HepG2 (cell line): ENCODE measurements around the gene NACAD. TPM values are rescaled to one million over a fixed set of nuclear protein-coding genes. Genes with fewer than 3 reads are reported as not detected.
A peak's percentile ranks its signal among the peaks of the same experiment; 100 is the strongest.

ENCODE experiments used
- ATAC-seq: fragments of 200-7000 bp; cut with Tn5 transposase; 3 replicates; pipeline ENCODE4 v1.9.1; 2020; ENCODE audit warnings: mild to moderate bottlenecking, moderate library complexity
- BruUV-seq: library from RNA; stranded (reverse); fragments of 400-500 nt; replicated peaks from 2 replicates; lab custom pipeline; 2021; lab: Mats Ljungman, UMichigan
- CTCF ChIA-PET: fragments of 300-600 bp; formaldehyde crosslinking; extraction: SDS; loops from one replicate; lab custom pipeline; 2021; ENCODE audit warnings: low total read pairs, inconsistent platforms, low intra/inter-chr PET ratio; lab: Yijun Ruan, JAX
- POLR2A ChIA-PET: fragments of 350-600 bp; sonication (Branson Sonifier 250); formaldehyde crosslinking; loops from one replicate; lab custom pipeline; 2020; ENCODE audit warnings: antibody characterized with exemption, inconsistent platforms; lab: Yijun Ruan, JAX
- DNase-seq: peaks from one replicate; pipeline ENCODE4 v3.0.0-alpha.2; 2015; ENCODE audit warnings: low spot score
- FAIRE-seq: peaks from 3 replicates; lab custom pipeline; 2011; peaks lifted over from hg19 to GRCh38; lab: Jason Lieb, UNC
- H2AFZ ChIP-seq: one replicate; pipeline ENCODE4 v1.6.1; 2011; ENCODE audit warnings: low read length, inconsistent platforms
- H3K27ac ChIP-seq: fragments of 300-600 bp; 3 replicates; pipeline ENCODE4 v1.8.0; 2011; ENCODE audit warnings: mixed run types, mild to moderate bottlenecking, mixed read lengths, low read length, inconsistent platforms; ENCODE audit not compliant: insufficient read depth; ENCODE audit errors: extremely low read length
- H3K27me3 ChIP-seq, 2 experiments: fragments of 200-600 bp in 1 of 2; 2 replicates in 1 of 2; 3 replicates in 1 of 2; pipeline versions ENCODE4 v1.6.0 to v1.8.0; 2011; ENCODE audit warnings: low read length in 2 of 2, mild to moderate bottlenecking in 2 of 2, moderate library complexity in 2 of 2, inconsistent platforms in 1 of 2; ENCODE audit not compliant: insufficient read depth in 2 of 2, control insufficient read depth in 1 of 2
- H3K36me3 ChIP-seq, 2 experiments: fragments of 200-600 bp in 1 of 2; replicated peaks in 1 of 2; 2 replicates in 1 of 2; 3 replicates in 1 of 2; pipeline versions ENCODE4 v1.5.1 to v1.8.0; 2011; ENCODE audit warnings: low read length in 2 of 2, inconsistent platforms in 1 of 2; ENCODE audit not compliant: insufficient read depth in 2 of 2, control insufficient read depth in 1 of 2
- H3K4me1 ChIP-seq: 2 replicates; pipeline ENCODE4 v1.5.1; 2012; ENCODE audit warnings: low read length, inconsistent platforms; ENCODE audit not compliant: insufficient read depth
- H3K4me2 ChIP-seq: 2 replicates; pipeline ENCODE4 v1.6.0; 2011; ENCODE audit warnings: low read depth, low read length, inconsistent platforms
- H3K4me3 ChIP-seq, 3 experiments: fragments of 200-600 bp in 1 of 3; sonication (generic), shearing (Covaris generic) in 1 of 3; replicated peaks in 1 of 3; 2 replicates each; pipeline ENCODE4 v1.5.1; 2011 to 2016; ENCODE audit warnings: low read length in 3 of 3, inconsistent platforms in 2 of 3, low read depth in 2 of 3, mild to moderate bottlenecking in 2 of 3, control low read depth in 1 of 3, mixed read lengths in 1 of 3; ENCODE audit not compliant: insufficient read depth in 1 of 3
- H3K79me2 ChIP-seq: one replicate; pipeline ENCODE4 v1.6.1; 2011; ENCODE audit warnings: low read length, inconsistent platforms; ENCODE audit not compliant: insufficient read depth
- H3K9ac ChIP-seq: 2 replicates; pipeline ENCODE4 v1.6.0; 2011; ENCODE audit warnings: mild to moderate bottlenecking, low read depth, low read length, inconsistent platforms; ENCODE audit not compliant: insufficient read depth
- H3K9me3 ChIP-seq: 2 replicates; pipeline ENCODE4 v1.5.1; 2012; ENCODE audit warnings: mild to moderate bottlenecking, low read length
- H4K20me1 ChIP-seq: 2 replicates; pipeline ENCODE4 v1.6.0; 2011; ENCODE audit warnings: inconsistent platforms, mild to moderate bottlenecking, low read length, moderate library complexity; ENCODE audit not compliant: insufficient read depth
- AGO2 ChIP-seq: fragments of 200-400 bp; formaldehyde crosslinking; optimal IDR thresholded peaks from 2 replicates; pipeline ENCODE3; 2017; ENCODE audit warnings: mild to moderate bottlenecking, low read depth, low read length, moderate library complexity
- BORCS8-MEF2B ChIP-seq: sonication (generic); formaldehyde crosslinking; IDR thresholded peaks from 2 replicates; pipeline ENCODE4 v1.8.0; 2022; ENCODE audit warnings: mild to moderate bottlenecking, missing genetic modification reagents
- POLR2A ChIP-seq, 2 experiments: IDR thresholded peaks; 2 replicates each; pipeline ENCODE4 v1.6.1; 2011; ENCODE audit warnings: low read depth in 2 of 2, low read length in 2 of 2, mild to moderate bottlenecking in 1 of 2, moderate library complexity in 1 of 2; ENCODE audit not compliant: insufficient read depth in 1 of 2
- TARDBP ChIP-seq: sonication (generic); formaldehyde crosslinking; IDR thresholded peaks from 2 replicates; pipeline ENCODE4 v1.8.0; 2022; ENCODE audit warnings: mild to moderate bottlenecking, missing genetic modification reagents
- ZFP37 ChIP-seq: sonication (generic); formaldehyde crosslinking; IDR thresholded peaks from 2 replicates; pipeline ENCODE4 v1.4.0; 2020; ENCODE audit warnings: missing genetic modification reagents, borderline replicate concordance
- ZFY ChIP-seq: sonication (generic); formaldehyde crosslinking; IDR thresholded peaks from 2 replicates; pipeline ENCODE4 v1.4.0; 2020; ENCODE audit warnings: missing genetic modification reagents
- WGBS: methylation state at CpG from one replicate; pipeline ENCODE4 v1.1.6; 2017; ENCODE audit warnings: low lambda C conversion rate; 5-methylcytosine and 5-hydroxymethylcytosine counted together
- in situ Hi-C: cut with HindIII; loops from 2 replicates; pipeline ENCODE4 v1.10.0; 2017; ENCODE audit warnings: low pct_unique_long_range_greater_than_20kb; ENCODE audit not compliant: extremely low pct_ligation_motif_present
- intact Hi-C: fragments of 100-400 bp; cut with micrococcal nuclease; formaldehyde crosslinking; loops from one replicate; pipeline ENCODE4 v1.10.0; 2022; ENCODE audit not compliant: unreplicated experiment
- polyA plus RNA-seq, 8 experiments: library from polyadenylated mRNA; depleted of rRNA in 3 of 8; stranded (reverse) in 7 of 8; unstranded in 1 of 8; fragments of >200 nt; fragmentation: Illumina TruSeq in 4 of 8; extraction: Trizol in 4 of 8; gene quantifications; 2 replicates each; pipeline versions ENCODE4 v1.2.1 to v1.2.3, GENCODE V29; 2011 to 2016; ENCODE audit warnings: low read depth in 4 of 8, missing spikeins in 1 of 8, mixed read lengths in 1 of 8; ENCODE audit not compliant: insufficient read depth in 1 of 8
- total RNA-seq, 5 experiments: library from RNA; depleted of rRNA; stranded (reverse); fragments of >200 nt; fragmentation: Illumina TruSeq; extraction: Trizol; gene quantifications; 2 replicates each; pipeline ENCODE4 v1.2.3, GENCODE V29; 2016; ENCODE audit warnings: low read depth in 1 of 5
- TF ChIP-seq, protein P1 (sequence below): sonication (generic); formaldehyde crosslinking; IDR thresholded peaks from 2 replicates; pipeline ENCODE4 v1.8.1; 2022; ENCODE audit warnings: mild to moderate bottlenecking, missing genetic modification reagents

The NACAD gene
- total and polyA plus RNA-seq, 2 of the 13 experiments (the other 11 are each of a cell fraction or from before 2014, with no cell fraction given): 0.04 TPM; not detected in 1

- in situ Hi-C loops: no loop called here
- CTCF ChIA-PET: no interaction called here
- no peak overlapping the region for H3K4me3 ChIP-seq
- TF ChIP-seq ZFP37 (no peak), AGO2 (peak; percentile 21)
- TF ChIP-seq, all 625 proteins: peak for 1
- no peaks in the 10 kb centered on the region for H3K27me3 ChIP-seq
- no peak overlapping the region for H3K4me2 ChIP-seq
- no peak overlapping the region for H3K9ac ChIP-seq
- 98% methylated on average over 11 of the region's 16 CpGs for WGBS
- intact Hi-C loops: no loop called here
- no TSS peak for BruUV-seq
- DNase-seq: no peak
- H3K27ac ChIP-seq: no peak overlapping the region
- peak; percentile 6 for ATAC-seq
- peaks cover 41 to 60% of the 10 kb centered on the region in 2 experiments for H3K36me3 ChIP-seq
- POLR2A ChIA-PET: interaction anchor here (1.1 to 1.5 kb wide), 2 partner anchors 10 to 12 kb away, joined by 4 to 5 read pairs; partner anchors contain the start of gene TBRG4
- no peaks in the 10 kb centered on the region for H3K9me3 ChIP-seq
- H3K79me2 ChIP-seq: peaks cover 2% of the 10 kb centered on the region
- FAIRE-seq: no peak
- H3K4me1 ChIP-seq: no peaks in the 10 kb centered on the region
- H2AFZ ChIP-seq: no peak overlapping the region
- peaks cover 5% of the 10 kb centered on the region; the same call in 1 of the 2 replicates for H4K20me1 ChIP-seq
These were observed 11.4 kb upstream of the NACAD start for GRCh38 chr7:45099891-45100760.

DNA sequence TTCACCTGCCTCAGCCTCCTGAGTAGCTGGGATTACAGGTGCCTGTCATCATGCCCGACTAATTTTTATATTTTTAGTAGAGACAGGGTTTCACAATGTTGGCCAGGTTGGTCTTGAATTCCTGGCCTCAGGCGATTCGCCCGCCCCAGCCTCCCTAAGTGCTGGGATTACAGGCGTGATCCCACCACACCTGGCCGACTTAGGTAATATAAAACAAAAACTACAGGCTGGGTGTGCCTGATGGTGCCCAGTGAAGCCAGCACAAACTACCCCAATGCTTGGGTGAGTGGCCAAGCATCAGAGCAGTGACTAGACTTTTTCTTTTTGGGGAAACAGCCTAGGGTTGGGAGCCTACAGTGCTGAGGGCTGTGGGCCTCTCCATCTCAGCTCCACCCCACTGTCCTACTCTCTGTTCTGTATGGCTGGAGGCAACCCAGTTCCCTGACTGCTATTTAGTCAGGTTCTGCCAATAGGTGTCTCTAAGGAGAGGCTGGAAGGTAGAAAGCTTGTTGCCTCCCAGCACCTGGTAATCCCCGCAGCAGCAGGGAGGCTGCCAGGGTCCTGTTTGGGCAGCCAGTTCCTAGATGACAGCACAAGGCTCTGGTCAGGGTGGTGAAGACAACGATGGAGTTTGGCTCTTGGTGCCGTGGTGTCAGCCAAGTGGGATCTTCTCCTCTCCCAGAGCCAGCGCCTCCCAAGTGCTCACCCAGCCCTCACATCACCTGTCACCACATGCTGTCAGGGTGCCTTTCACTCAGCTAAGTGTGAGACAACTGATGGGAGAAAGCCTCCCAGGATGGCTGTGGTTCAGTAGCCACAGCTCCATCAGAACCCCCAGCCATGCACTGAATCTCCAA, 10.4 kb upstream of the NACAD start:
- Histone ChIP-seq H2AFZ (no peak overlapping the region), H3K4me2 (no peak overlapping the region), H3K9me3 (no peaks in the 10 kb centered on the region), H3K9ac (no peak overlapping the region), H3K27me3 (no peaks in the 10 kb centered on the region), H3K79me2 (no peaks in the 10 kb centered on the region), H3K4me1 (no peaks in the 10 kb centered on the region), H3K27ac (no peak overlapping the region), H4K20me1 (peaks cover 5% of the 10 kb centered on the region; the same call in 1 of the 2 replicates), H3K36me3 (peaks cover 32 to 51% of the 10 kb centered on the region in 2 experiments), H3K4me3 (no peak overlapping the region)
- intact Hi-C loops (no loop called here), in situ Hi-C loops (no loop called here)
- CTCF ChIA-PET: no interaction called here
- FAIRE-seq: no peak
- no peak for DNase-seq
- TF ChIP-seq POLR2A (IDR thresholded peaks at IDR 0.05; ENCODE audit: insufficient read depth in 1 of 2, low read depth in 2 of 2, low read length in 2 of 2) (peak in 1 of 2 experiments; percentile 27; a peak in 1 of 4 replicates), TARDBP (CRISPR knock-in tag) (no peak), ZFY (CRISPR knock-in tag) (no peak), BORCS8-MEF2B (CRISPR knock-in tag) (0 out of 2 replicates have a peak, but pooled peaks have one; percentile 36)
- TF ChIP-seq, protein P1, sequence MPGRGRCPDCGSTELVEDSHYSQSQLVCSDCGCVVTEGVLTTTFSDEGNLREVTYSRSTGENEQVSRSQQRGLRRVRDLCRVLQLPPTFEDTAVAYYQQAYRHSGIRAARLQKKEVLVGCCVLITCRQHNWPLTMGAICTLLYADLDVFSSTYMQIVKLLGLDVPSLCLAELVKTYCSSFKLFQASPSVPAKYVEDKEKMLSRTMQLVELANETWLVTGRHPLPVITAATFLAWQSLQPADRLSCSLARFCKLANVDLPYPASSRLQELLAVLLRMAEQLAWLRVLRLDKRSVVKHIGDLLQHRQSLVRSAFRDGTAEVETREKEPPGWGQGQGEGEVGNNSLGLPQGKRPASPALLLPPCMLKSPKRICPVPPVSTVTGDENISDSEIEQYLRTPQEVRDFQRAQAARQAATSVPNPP: 0 out of 2 replicates have a peak, but pooled peaks have one; percentile 44
- BruUV-seq: no TSS peak
- POLR2A ChIA-PET: interaction anchor here (1.1 to 1.5 kb wide), 2 partner anchors 11 to 12 kb away, joined by 4 to 5 read pairs; partner anchors contain the start of gene TBRG4
- ATAC-seq: peak; percentile 51
- WGBS: 97% methylated on average over 7 of the region's 10 CpGs
